Measurements from ENCODE around the gene CDK1.

Gene CDK1

DNA sequence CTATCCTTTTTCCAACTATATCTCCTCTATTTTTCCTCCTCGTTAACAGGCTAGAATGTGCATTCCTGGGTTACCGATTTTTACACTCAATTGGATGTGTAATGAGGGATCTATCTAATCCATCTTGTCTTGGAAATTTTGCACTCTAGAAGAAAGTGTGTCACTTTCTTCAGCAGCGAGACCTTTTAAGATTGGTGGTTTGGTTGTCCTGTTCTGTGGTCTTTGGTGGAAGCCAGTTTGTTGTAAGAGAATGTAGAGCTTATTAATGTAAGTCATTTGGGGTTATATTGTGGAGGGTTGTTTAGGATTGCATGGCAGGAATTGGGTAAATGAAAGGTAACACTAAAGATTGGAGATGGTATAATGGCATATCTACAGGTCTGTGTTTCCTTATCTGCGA lies 16.7 kb downstream of the CDK1 start:
- TF ChIP-seq, protein P1, sequence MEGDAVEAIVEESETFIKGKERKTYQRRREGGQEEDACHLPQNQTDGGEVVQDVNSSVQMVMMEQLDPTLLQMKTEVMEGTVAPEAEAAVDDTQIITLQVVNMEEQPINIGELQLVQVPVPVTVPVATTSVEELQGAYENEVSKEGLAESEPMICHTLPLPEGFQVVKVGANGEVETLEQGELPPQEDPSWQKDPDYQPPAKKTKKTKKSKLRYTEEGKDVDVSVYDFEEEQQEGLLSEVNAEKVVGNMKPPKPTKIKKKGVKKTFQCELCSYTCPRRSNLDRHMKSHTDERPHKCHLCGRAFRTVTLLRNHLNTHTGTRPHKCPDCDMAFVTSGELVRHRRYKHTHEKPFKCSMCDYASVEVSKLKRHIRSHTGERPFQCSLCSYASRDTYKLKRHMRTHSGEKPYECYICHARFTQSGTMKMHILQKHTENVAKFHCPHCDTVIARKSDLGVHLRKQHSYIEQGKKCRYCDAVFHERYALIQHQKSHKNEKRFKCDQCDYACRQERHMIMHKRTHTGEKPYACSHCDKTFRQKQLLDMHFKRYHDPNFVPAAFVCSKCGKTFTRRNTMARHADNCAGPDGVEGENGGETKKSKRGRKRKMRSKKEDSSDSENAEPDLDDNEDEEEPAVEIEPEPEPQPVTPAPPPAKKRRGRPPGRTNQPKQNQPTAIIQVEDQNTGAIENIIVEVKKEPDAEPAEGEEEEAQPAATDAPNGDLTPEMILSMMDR (conservative IDR thresholded peaks at IDR 0.05): no peak
- no peak for TF ChIP-seq ZFX (IDR thresholded peaks at IDR 0.05)

DNA sequence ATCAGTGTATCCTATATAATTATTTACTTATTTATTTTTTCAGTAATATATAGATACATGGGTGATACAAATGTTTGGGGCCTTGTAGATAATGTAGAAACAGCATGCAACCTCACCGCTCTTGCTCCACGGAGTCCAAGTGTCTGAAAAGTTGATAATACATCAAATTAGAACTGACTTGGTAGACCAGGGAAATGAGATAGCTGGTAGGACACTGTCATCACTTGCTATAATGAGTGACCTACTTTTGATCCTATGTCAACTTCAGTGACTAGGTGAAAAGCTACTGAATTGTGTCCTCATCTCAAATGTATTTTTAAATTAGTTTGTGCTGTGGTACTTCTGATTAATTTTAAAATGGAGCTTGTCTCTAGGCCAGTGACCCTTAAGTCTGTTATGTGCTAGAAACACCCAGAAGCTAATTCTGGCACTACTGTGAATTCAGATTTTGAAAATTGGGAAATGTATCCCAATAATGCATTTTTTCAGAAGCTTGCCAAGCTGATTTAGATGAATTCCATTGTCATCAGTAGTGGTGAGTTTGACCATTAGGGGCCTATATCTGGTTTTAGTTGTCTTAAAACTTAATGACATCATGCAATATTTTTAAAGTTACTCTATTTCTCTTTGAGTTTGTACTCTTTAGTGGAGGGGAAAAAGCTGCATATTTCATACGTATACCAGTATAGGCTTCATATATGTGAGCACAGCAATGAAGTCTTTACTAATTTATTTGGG lies 17.4 kb downstream of the CDK1 start:
- no peak for TF ChIP-seq ZFX (IDR thresholded peaks at IDR 0.05)
- TF ChIP-seq, protein P1 (conservative IDR thresholded peaks at IDR 0.05): no peak
- no peak overlapping the region for H3K27ac ChIP-seq

More for the DNA sequence above, 16.7 kb downstream of the CDK1 start:
- H3K27ac ChIP-seq: no peak overlapping the region

DNA sequence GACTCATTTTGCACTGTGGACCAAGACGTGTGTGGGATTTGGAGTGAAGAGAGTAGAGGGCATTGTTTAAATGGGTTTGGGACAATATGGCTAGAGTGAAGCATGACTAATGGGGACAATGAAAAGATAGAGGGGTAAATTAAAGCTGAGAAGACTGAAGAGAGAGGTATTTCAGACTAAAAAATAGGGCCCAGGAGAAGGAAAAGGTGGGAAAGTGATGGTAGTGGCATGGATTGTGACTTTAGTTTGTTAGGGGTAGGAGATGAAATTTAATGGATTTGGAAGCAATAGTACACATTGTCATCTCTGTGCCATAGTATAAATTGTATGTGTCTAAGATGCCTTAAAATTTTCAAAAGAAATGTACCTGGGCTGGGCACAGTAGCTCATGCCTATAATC lies 18.2 kb downstream of the CDK1 start:
- H3K27ac ChIP-seq: no peak overlapping the region; the same call in 1 of the 2 replicates

DNA sequence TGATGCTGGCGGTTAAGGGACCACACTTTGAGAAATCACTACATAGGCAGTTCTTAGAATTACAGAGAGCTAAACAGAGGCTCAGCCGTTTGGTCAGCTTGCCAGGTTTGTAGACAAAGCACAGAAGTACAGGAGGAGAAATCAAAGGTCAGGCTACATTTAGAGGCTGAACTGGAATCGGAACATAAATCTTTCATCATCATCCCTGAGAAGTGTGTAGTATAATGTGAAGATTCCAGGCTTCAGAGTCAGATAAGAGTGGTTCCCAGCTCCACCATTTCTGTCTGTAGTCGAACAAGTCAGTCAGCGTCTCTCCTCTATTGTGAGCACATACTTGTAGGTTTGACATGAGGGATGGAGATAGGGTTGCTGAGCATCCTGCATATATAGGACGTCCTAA lies 18.9 kb downstream of the CDK1 start:
- H3K27ac ChIP-seq: no peak overlapping the region; the same call in 1 of the 2 replicates
- TF ChIP-seq, protein P1 (conservative IDR thresholded peaks at IDR 0.05): no peak
- no peak for TF ChIP-seq ZFX (IDR thresholded peaks at IDR 0.05)

More for the DNA sequence above, 18.2 kb downstream of the CDK1 start:
- no peak for TF ChIP-seq ZFX (IDR thresholded peaks at IDR 0.05)
- TF ChIP-seq, protein P1 (conservative IDR thresholded peaks at IDR 0.05): no peak

DNA sequence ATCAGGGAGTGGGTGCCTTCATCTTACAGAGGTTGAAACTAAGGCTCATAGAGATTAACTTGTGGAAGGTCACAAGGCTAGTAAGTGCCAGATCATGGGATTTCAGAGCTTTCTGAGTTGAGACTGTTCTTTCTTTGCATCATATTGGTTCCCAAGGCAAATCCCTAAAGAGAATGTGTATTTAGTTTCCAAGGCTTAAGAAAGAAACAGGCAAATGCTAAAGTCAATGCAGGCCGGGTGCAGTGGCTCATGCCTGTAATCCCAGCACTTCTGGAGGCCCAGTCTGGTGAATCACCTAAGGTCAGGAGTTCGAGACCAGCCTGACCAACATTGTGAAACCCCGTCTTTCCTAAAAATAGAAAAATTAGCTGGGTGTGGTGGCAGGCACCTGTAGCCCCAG lies 19.8 kb downstream of the CDK1 start:
- no peak overlapping the region for H3K27ac ChIP-seq
- TF ChIP-seq, protein P1 (conservative IDR thresholded peaks at IDR 0.05): no peak
- TF ChIP-seq ZFX (IDR thresholded peaks at IDR 0.05): no peak

DNA sequence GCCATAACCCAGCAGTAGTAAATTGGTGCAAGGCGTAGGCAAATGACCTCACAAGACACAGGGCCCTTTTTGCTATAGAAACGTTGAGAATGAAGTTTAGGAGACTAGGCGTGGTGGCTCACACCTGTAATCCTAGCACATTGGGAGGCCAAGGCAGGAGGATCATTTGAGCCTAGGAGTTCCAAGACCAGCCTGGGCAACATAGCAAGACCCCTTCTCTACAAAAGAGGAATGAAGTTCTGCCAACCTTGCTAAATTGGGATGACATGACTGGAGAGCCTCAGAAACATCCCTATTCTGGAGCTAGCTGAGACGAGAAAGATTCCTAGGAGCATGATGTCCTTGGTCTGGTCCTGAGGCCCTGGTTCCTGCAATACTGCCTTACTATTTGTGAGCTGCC lies 20.6 kb downstream of the CDK1 start:
- TF ChIP-seq, protein P1 (conservative IDR thresholded peaks at IDR 0.05): no peak
- TF ChIP-seq ZFX (IDR thresholded peaks at IDR 0.05): no peak
- no peak overlapping the region for H3K27ac ChIP-seq

DNA sequence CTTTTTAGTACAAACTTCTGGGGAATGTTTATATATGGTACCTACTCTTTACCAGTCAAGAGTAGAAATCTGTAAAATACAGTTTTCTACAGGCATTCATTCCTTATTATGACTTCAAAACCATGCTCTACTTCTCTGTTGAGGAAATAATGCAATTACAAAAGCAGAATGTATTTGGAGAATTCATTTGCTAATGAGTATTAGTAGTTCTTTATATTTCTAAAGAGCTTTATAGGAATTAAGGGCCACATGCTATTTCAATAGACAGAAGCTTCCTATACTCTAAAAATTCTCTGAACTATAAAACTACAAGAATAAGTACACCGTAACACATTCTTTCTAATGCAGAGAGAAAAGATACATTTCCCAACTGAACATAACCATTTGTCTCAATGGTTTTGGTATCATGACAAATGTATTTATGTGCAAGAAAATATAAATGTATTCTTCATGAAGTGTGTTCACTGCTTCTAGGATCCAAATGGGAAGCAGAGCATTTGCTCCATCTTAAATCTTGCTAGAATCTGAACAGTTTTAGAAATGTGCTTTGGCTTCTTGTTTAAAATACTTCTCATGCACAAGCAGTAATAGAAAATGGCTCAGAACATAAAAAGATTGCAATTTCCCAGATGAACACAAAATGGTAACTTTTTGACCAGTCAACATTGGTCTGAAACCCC lies 21.8 kb downstream of the CDK1 start:
- H3K27ac ChIP-seq: no peak overlapping the region
- no peak for TF ChIP-seq ZFX (IDR thresholded peaks at IDR 0.05)
- TF ChIP-seq, protein P1 (conservative IDR thresholded peaks at IDR 0.05): no peak

Data from C4-2B (cell line).